ENCODE measurements around the gene NUP98. TPM values are rescaled to one million over a fixed set of nuclear protein-coding genes. Genes with fewer than 3 reads are reported as not detected.

The NUP98 gene
- total RNA-seq, 1 experiment from 2014 or later = 82.4 TPM

GRCh38 chr11:3669742-3670183, 127.6 kb downstream of the NUP98 start:
- ChIA-PET POLR2A (ENCODE audit: low non-redundant PET) (no interaction called here), CTCF (no interaction called here)
- BruUV-seq (replicated peaks) = no TSS peak
- TF ChIP-seq EZH2 (IDR thresholded peaks at IDR 0.05; ENCODE audit: borderline replicate concordance, low read depth, low read length, poor library complexity, severe bottlenecking) (no peak), CTCF (conservative IDR thresholded peaks at IDR 0.05; ENCODE audit: low read depth, low read length) (no peak)
- no peaks in the 10 kb centered on the region for H3K9me3 ChIP-seq (ENCODE audit: low read depth, low read length, poor library complexity, severe bottlenecking)
- no peak for DNase-seq (ENCODE audit: low spot score)
- no peak overlapping the region for H3K27ac ChIP-seq (ENCODE audit: low read depth, low read length, poor library complexity, severe bottlenecking)
- H3K4me3 ChIP-seq (ENCODE audit: low read depth, low read length, poor library complexity, severe bottlenecking) = no peak overlapping the region
- H3K4me1 ChIP-seq (ENCODE audit: insufficient read depth, low read length, poor library complexity, severe bottlenecking) = no peaks in the 10 kb centered on the region
- H3K27me3 ChIP-seq (replicated peaks; ENCODE audit: insufficient read depth, low read depth, low read length, poor library complexity) = no peaks in the 10 kb centered on the region
- H3K36me3 ChIP-seq (ENCODE audit: insufficient read depth, low read length, poor library complexity, severe bottlenecking) = peaks cover 16% of the 10 kb centered on the region
- intact Hi-C loops (cut with micrococcal nuclease; ENCODE audit: unreplicated experiment) = no loop called here

- TF ChIP-seq EZH2 (IDR thresholded peaks at IDR 0.05; ENCODE audit: borderline replicate concordance, low read depth, low read length, poor library complexity, severe bottlenecking) = no peak
- no peak for TF ChIP-seq CTCF (conservative IDR thresholded peaks at IDR 0.05; ENCODE audit: low read depth, low read length)
- Histone ChIP-seq H3K27me3 (replicated peaks; ENCODE audit: insufficient read depth, low read depth, low read length, poor library complexity) (no peaks in the 10 kb centered on the region), H3K9me3 (ENCODE audit: low read depth, low read length, poor library complexity, severe bottlenecking) (no peaks in the 10 kb centered on the region), H3K4me1 (ENCODE audit: insufficient read depth, low read length, poor library complexity, severe bottlenecking) (no peaks in the 10 kb centered on the region), H3K4me3 (ENCODE audit: low read depth, low read length, poor library complexity, severe bottlenecking) (no peak overlapping the region), H3K36me3 (ENCODE audit: insufficient read depth, low read length, poor library complexity, severe bottlenecking) (peaks cover 10% of the 10 kb centered on the region), H3K27ac (ENCODE audit: low read depth, low read length, poor library complexity, severe bottlenecking) (no peak overlapping the region)
- ChIA-PET CTCF (no interaction called here), POLR2A (ENCODE audit: low non-redundant PET) (no interaction called here)
- intact Hi-C loops (cut with micrococcal nuclease; ENCODE audit: unreplicated experiment) = no loop called here
- DNase-seq (ENCODE audit: low spot score) = no peak
- no TSS peak for BruUV-seq (replicated peaks)
These were observed 128.2 kb downstream of the NUP98 start for GRCh38 chr11:3669128-3669527.

- Histone ChIP-seq H3K27me3 (replicated peaks; ENCODE audit: insufficient read depth, low read depth, low read length, poor library complexity) (no peaks in the 10 kb centered on the region), H3K9me3 (ENCODE audit: low read depth, low read length, poor library complexity, severe bottlenecking) (no peaks in the 10 kb centered on the region), H3K27ac (ENCODE audit: low read depth, low read length, poor library complexity, severe bottlenecking) (no peak overlapping the region), H3K36me3 (ENCODE audit: insufficient read depth, low read length, poor library complexity, severe bottlenecking) (no peaks in the 10 kb centered on the region), H3K4me1 (ENCODE audit: insufficient read depth, low read length, poor library complexity, severe bottlenecking) (no peaks in the 10 kb centered on the region), H3K4me3 (ENCODE audit: low read depth, low read length, poor library complexity, severe bottlenecking) (no peak overlapping the region)
- intact Hi-C loops (cut with micrococcal nuclease; ENCODE audit: unreplicated experiment) = no loop called here
- no TSS peak for BruUV-seq (replicated peaks)
- ChIA-PET CTCF (no interaction called here), POLR2A (ENCODE audit: low non-redundant PET) (no interaction called here)
- no peak for TF ChIP-seq CTCF (conservative IDR thresholded peaks at IDR 0.05; ENCODE audit: low read depth, low read length)
- TF ChIP-seq EZH2 (IDR thresholded peaks at IDR 0.05; ENCODE audit: borderline replicate concordance, low read depth, low read length, poor library complexity, severe bottlenecking) = no peak
- no peak for DNase-seq (ENCODE audit: low spot score)
These were observed 130.0 kb downstream of the NUP98 start for GRCh38 chr11:3667149-3668035.

Measured in A673 (cell line).